Measurements from ENCODE around the gene MYH6.
A peak's percentile ranks its signal among the peaks of the same experiment; 100 is the strongest.

Gene MYH6

GRCh38 chr14:23352506-23353432, 55.3 kb downstream of the MYH6 start, which contains the start of gene SLC22A17:
Gene SLC22A17 (minus strand): TSS chr14:23352887.
- peak within 1 kb of the TSS; percentile 73 for H3K4me3 ChIP-seq (ENCODE audit: low read depth, low read length)
- TF ChIP-seq CTCF (IDR thresholded peaks at IDR 0.05; ENCODE audit: low read depth, low read length): no peak

- peak overlapping the region; percentile 73 for H3K4me3 ChIP-seq (ENCODE audit: low read depth, low read length)
- no peak for TF ChIP-seq CTCF (IDR thresholded peaks at IDR 0.05; ENCODE audit: low read depth, low read length)
Measured at GRCh38 chr14:23351681-23352505, 56.2 kb downstream of the MYH6 start.

- TF ChIP-seq CTCF (IDR thresholded peaks at IDR 0.05; ENCODE audit: low read depth, low read length): no peak
- H3K4me3 ChIP-seq (ENCODE audit: low read depth, low read length): no peak overlapping the region
Measured at GRCh38 chr14:23349156-23349845, 58.8 kb downstream of the MYH6 start.

- no peak overlapping the region for H3K4me3 ChIP-seq (ENCODE audit: low read depth, low read length)
- TF ChIP-seq CTCF (IDR thresholded peaks at IDR 0.05; ENCODE audit: low read depth, low read length): no peak
Measured at GRCh38 chr14:23348297-23348655, 59.8 kb downstream of the MYH6 start.

GRCh38 chr14:23347406-23348296, 60.4 kb downstream of the MYH6 start:
- no peak for TF ChIP-seq CTCF (IDR thresholded peaks at IDR 0.05; ENCODE audit: low read depth, low read length)
- no peak overlapping the region for H3K4me3 ChIP-seq (ENCODE audit: low read depth, low read length)

- TF ChIP-seq CTCF (IDR thresholded peaks at IDR 0.05; ENCODE audit: low read depth, low read length): no peak
Measured at GRCh38 chr14:23346693-23347405, 61.2 kb downstream of the MYH6 start.

More at GRCh38 chr14:23346693-23347405, 61.2 kb downstream of the MYH6 start:
- no peak overlapping the region for H3K4me3 ChIP-seq (ENCODE audit: low read depth, low read length)

Measured in WI38 (cell line).